Thymus (tissue), 11 donors: ENCODE measurements around the gene CENPQ. TPM values are rescaled to one million over a fixed set of nuclear protein-coding genes. Genes with fewer than 3 reads are reported as not detected.

Experiments used
- DNase-seq, 9 donors: peaks; one replicate each; pipeline ENCODE4 v3.0.0-alpha.2; 2013; ENCODE audit warnings: low spot score in 9 of 9, low read depth in 6 of 9, missing footprints in 1 of 9
- H3K27ac ChIP-seq, 2 donors: one replicate each; pipeline ENCODE4 v1.5.1; 2013; ENCODE audit warnings: control low read depth in 1 of 2, low read depth in 1 of 2, low read length in 1 of 2, mild to moderate bottlenecking in 1 of 2, moderate library complexity in 1 of 2
- H3K27me3 ChIP-seq, 2 donors: one replicate each; pipeline ENCODE4 v1.5.1; 2013; ENCODE audit warnings: low read length in 1 of 2; ENCODE audit not compliant: control insufficient read depth in 2 of 2, insufficient read depth in 1 of 2
- H3K36me3 ChIP-seq, 2 donors: one replicate each; pipeline ENCODE4 v1.5.1; 2013; ENCODE audit warnings: low read length in 1 of 2, mild to moderate bottlenecking in 1 of 2, moderate library complexity in 1 of 2; ENCODE audit not compliant: control insufficient read depth in 2 of 2, insufficient read depth in 2 of 2
- H3K4me1 ChIP-seq, 2 donors: one replicate each; pipeline ENCODE4 v1.5.1; 2013; ENCODE audit warnings: low read length in 2 of 2; ENCODE audit not compliant: control insufficient read depth in 2 of 2, insufficient read depth in 2 of 2
- H3K4me3 ChIP-seq, 2 donors: one replicate each; pipeline ENCODE4 v1.5.1; 2013; ENCODE audit warnings: low read length in 2 of 2, control low read depth in 1 of 2, mild to moderate bottlenecking in 1 of 2
- H3K9me3 ChIP-seq, 2 donors: one replicate each; pipeline ENCODE4 v1.5.1; 2013; ENCODE audit warnings: low read length in 1 of 2, mild to moderate bottlenecking in 1 of 2; ENCODE audit not compliant: control insufficient read depth in 2 of 2, insufficient read depth in 1 of 2
- WGBS: extraction: QIAGEN DNeasy Blood & Tissue Kit; methylation state at CpG from one replicate; pipeline ENCODE4 v1.1.7; 2013; 5-methylcytosine and 5-hydroxymethylcytosine counted together
- polyA plus RNA-seq: library from polyadenylated mRNA; stranded (reverse); fragments of 200-250 nt; gene quantifications from one replicate; pipeline ENCODE4 v1.2.3, GENCODE V29; 2013
- total RNA-seq: library from RNA; stranded (reverse); fragments of 120-200 nt; gene quantifications from one replicate; pipeline ENCODE4 v1.2.4, GENCODE V29; 2013
- donor health status: healthy.

CENPQ gene
- total and polyA plus RNA-seq, 2 donors: 9.8 to 13.6 TPM

- Histone ChIP-seq H3K9me3 (no peaks in the 10 kb centered on the region), H3K4me3 (no peak overlapping the region), H3K36me3 (no peaks in the 10 kb centered on the region), H3K27me3 (no peaks in the 10 kb centered on the region), H3K27ac (no peak overlapping the region), H3K4me1 (no peaks in the 10 kb centered on the region)
- no peak for DNase-seq
- WGBS: 82% methylated on average over 1 of the region's 1 CpG
Measured at GRCh38 chr6:49527320-49527719, 64.2 kb downstream of the CENPQ start.

- DNase-seq: no peak
- 82% methylated on average over 3 of the region's 3 CpGs for WGBS
- H3K27me3 ChIP-seq: no peaks in the 10 kb centered on the region
- H3K9me3 ChIP-seq: no peaks in the 10 kb centered on the region
- no peaks in the 10 kb centered on the region for H3K36me3 ChIP-seq
- H3K27ac ChIP-seq: no peak overlapping the region
- H3K4me1 ChIP-seq: no peaks in the 10 kb centered on the region
- no peak overlapping the region for H3K4me3 ChIP-seq
Measured at GRCh38 chr6:49528571-49528970, 65.4 kb downstream of the CENPQ start.

- Histone ChIP-seq H3K4me1 (no peaks in the 10 kb centered on the region), H3K36me3 (no peaks in the 10 kb centered on the region), H3K27ac (no peak overlapping the region), H3K27me3 (no peaks in the 10 kb centered on the region), H3K4me3 (no peak overlapping the region), H3K9me3 (no peaks in the 10 kb centered on the region)
- DNase-seq: no peak
- WGBS: 86% methylated on average over 2 of the region's 2 CpGs
Measured at GRCh38 chr6:49530141-49530776, 67.1 kb downstream of the CENPQ start.

GRCh38 chr6:49531774-49532569, 68.8 kb downstream of the CENPQ start:
- Histone ChIP-seq H3K9me3 (no peaks in the 10 kb centered on the region), H3K27ac (no peak overlapping the region), H3K36me3 (no peaks in the 10 kb centered on the region), H3K27me3 (no peaks in the 10 kb centered on the region), H3K4me1 (no peaks in the 10 kb centered on the region), H3K4me3 (no peak overlapping the region)
- WGBS: 5% methylated on average over 3 of the region's 3 CpGs
- peak in 7 of 9 donors; percentile 12 to 73 (median 32) for DNase-seq

- WGBS: 94% methylated on average over 5 of the region's 5 CpGs
- no peak for DNase-seq
Measured at GRCh38 chr6:49535795-49536194, 72.6 kb downstream of the CENPQ start.

GRCh38 chr6:49539102-49539501, 75.9 kb downstream of the CENPQ start:
- WGBS: 98% methylated on average over 3 of the region's 3 CpGs
- Histone ChIP-seq H3K27ac (no peak overlapping the region), H3K27me3 (no peaks in the 10 kb centered on the region), H3K9me3 (no peaks in the 10 kb centered on the region), H3K4me1 (no peaks in the 10 kb centered on the region), H3K36me3 (no peaks in the 10 kb centered on the region), H3K4me3 (no peak overlapping the region)
- no peak for DNase-seq

More at GRCh38 chr6:49535795-49536194, 72.6 kb downstream of the CENPQ start:
- Histone ChIP-seq H3K36me3 (no peaks in the 10 kb centered on the region), H3K4me3 (no peak overlapping the region), H3K27ac (no peak overlapping the region), H3K4me1 (no peaks in the 10 kb centered on the region), H3K9me3 (no peaks in the 10 kb centered on the region), H3K27me3 (no peaks in the 10 kb centered on the region)

GRCh38 chr6:49540614-49541013, 77.4 kb downstream of the CENPQ start:
- DNase-seq: no peak
- no peaks in the 10 kb centered on the region for H3K36me3 ChIP-seq
- H3K4me1 ChIP-seq: no peaks in the 10 kb centered on the region
- H3K27ac ChIP-seq: no peak overlapping the region
- no peaks in the 10 kb centered on the region for H3K9me3 ChIP-seq
- no peaks in the 10 kb centered on the region for H3K27me3 ChIP-seq
- H3K4me3 ChIP-seq: no peak overlapping the region

GRCh38 chr6:49541210-49541724, 78.1 kb downstream of the CENPQ start:
- Histone ChIP-seq H3K4me3 (no peak overlapping the region), H3K27me3 (no peaks in the 10 kb centered on the region), H3K9me3 (no peaks in the 10 kb centered on the region), H3K27ac (no peak overlapping the region), H3K4me1 (no peaks in the 10 kb centered on the region), H3K36me3 (no peaks in the 10 kb centered on the region)
- DNase-seq: no peak
- WGBS: 97% methylated on average over 1 of the region's 1 CpG

GRCh38 chr6:49541936-49542335, 78.8 kb downstream of the CENPQ start:
- Histone ChIP-seq H3K27ac (no peak overlapping the region), H3K4me1 (no peaks in the 10 kb centered on the region), H3K4me3 (no peak overlapping the region), H3K27me3 (no peaks in the 10 kb centered on the region), H3K36me3 (no peaks in the 10 kb centered on the region), H3K9me3 (no peaks in the 10 kb centered on the region)
- DNase-seq: no peak
- 94% methylated on average over 3 of the region's 3 CpGs for WGBS
